Upper lobe of left lung (tissue), 6 donors: ENCODE data around the gene AMIGO3. TPM values are rescaled to one million over a fixed set of nuclear protein-coding genes. Genes with fewer than 3 reads are reported as not detected.
A peak's percentile ranks its signal among the peaks of the same experiment; 100 is the strongest.

Source experiments
- ATAC-seq, 2 donors: fragments of 200-7000 bp; cut with Tn5 transposase; one replicate each; pipeline ENCODE4 v1.9.1; 2022; ENCODE audit warnings: mild to moderate bottlenecking in 2 of 2, moderate library complexity in 2 of 2; ENCODE audit not compliant: low FRiP score in 2 of 2
- DNase-seq, 2 donors: peaks; one replicate each; pipeline ENCODE4 v3.0.0-alpha.2; 2019 to 2020
- H3K27ac ChIP-seq, 4 donors: fragments of 200-600 bp; sonication (generic); one replicate each; pipeline ENCODE4 v1.5.1; 2016 to 2019
- H3K27me3 ChIP-seq, 4 donors: fragments of 200-600 bp; sonication (generic); one replicate each; pipeline ENCODE4 v1.5.1; 2017 to 2019
- H3K36me3 ChIP-seq, 4 donors: fragments of 200-600 bp; sonication (generic); one replicate each; pipeline ENCODE4 v1.5.1; 2016 to 2019
- H3K4me1 ChIP-seq, 4 donors: fragments of 200-600 bp; sonication (generic); one replicate each; pipeline ENCODE4 v1.5.1; 2018 to 2019
- H3K4me3 ChIP-seq, 4 donors: fragments of 200-600 bp; sonication (generic); one replicate each; pipeline ENCODE4 v1.5.1; 2017 to 2019; ENCODE audit warnings: mild to moderate bottlenecking in 2 of 4, moderate library complexity in 1 of 4
- H3K9me3 ChIP-seq, 4 donors: fragments of 200-600 bp; sonication (generic); one replicate each; pipeline ENCODE4 v1.5.1; 2018 to 2019
- EP300 ChIP-seq, 4 donors: sonication (generic); formaldehyde crosslinking; IDR thresholded peaks; one replicate each; pipeline ENCODE4 v1.5.1; 2017; ENCODE audit warnings: antibody characterized with exemption in 4 of 4, control low read depth in 2 of 4
- POLR2A ChIP-seq, 4 donors: fragments of 450-650 bp; IDR thresholded peaks; one replicate each; pipeline ENCODE4 v1.5.1; 2016 to 2017; ENCODE audit warnings: antibody characterized with exemption in 4 of 4, mild to moderate bottlenecking in 2 of 4
- POLR2AphosphoS5 ChIP-seq, 2 donors: sonication (generic); formaldehyde crosslinking; IDR thresholded peaks; one replicate each; pipeline ENCODE4 v1.5.1; 2017; ENCODE audit warnings: antibody characterized with exemption in 2 of 2
- WGBS, 2 donors: methylation state at CpG; one replicate each; pipeline ENCODE4 v1.1.5; 2017 to 2018; 5-methylcytosine and 5-hydroxymethylcytosine counted together
- total RNA-seq, 6 donors: library from RNA; depleted of rRNA in 4 of 6; stranded (reverse); fragments of >200 nt in 4 of 6; gene quantifications; one replicate each; pipeline versions ENCODE4 v1.1.0 to v1.2.1, GENCODE V29; 2016 to 2021
- TF ChIP-seq, protein P1 (sequence below), 6 experiments: fragments of 450-650 bp in 4 of 6; fragments of 200-600 bp in 2 of 6; sonication (generic) in 2 of 6; IDR thresholded peaks; one replicate each; pipeline ENCODE4 v1.5.1; 2016 to 2019; ENCODE audit warnings: antibody characterized with exemption in 6 of 6
- donor health status: DM: no; HTN: no; CAD: no; lungs with moderate emphysema.
- donor health status: DM: no; HTN: yes; CAD: no; lungs with severe emphysema.

Gene AMIGO3
- total RNA-seq, 6 donors from 2014 or later, result 0.13 to 3.2 (median 1.9) TPM

GRCh38 chr3:49717211-49717958 lies 2.1 kb downstream of the AMIGO3 start:
- no peaks in the 10 kb centered on the region for H3K27me3 ChIP-seq
- TF ChIP-seq, protein P1, sequence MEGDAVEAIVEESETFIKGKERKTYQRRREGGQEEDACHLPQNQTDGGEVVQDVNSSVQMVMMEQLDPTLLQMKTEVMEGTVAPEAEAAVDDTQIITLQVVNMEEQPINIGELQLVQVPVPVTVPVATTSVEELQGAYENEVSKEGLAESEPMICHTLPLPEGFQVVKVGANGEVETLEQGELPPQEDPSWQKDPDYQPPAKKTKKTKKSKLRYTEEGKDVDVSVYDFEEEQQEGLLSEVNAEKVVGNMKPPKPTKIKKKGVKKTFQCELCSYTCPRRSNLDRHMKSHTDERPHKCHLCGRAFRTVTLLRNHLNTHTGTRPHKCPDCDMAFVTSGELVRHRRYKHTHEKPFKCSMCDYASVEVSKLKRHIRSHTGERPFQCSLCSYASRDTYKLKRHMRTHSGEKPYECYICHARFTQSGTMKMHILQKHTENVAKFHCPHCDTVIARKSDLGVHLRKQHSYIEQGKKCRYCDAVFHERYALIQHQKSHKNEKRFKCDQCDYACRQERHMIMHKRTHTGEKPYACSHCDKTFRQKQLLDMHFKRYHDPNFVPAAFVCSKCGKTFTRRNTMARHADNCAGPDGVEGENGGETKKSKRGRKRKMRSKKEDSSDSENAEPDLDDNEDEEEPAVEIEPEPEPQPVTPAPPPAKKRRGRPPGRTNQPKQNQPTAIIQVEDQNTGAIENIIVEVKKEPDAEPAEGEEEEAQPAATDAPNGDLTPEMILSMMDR (IDR thresholded peaks at IDR 0.05), result no peak
- TF ChIP-seq POLR2AphosphoS5 (IDR thresholded peaks at IDR 0.05) (no peak), POLR2A (IDR thresholded peaks at IDR 0.05) (no peak), EP300 (IDR thresholded peaks at IDR 0.05) (no peak)
- H3K36me3 ChIP-seq, result peaks cover 4 to 42% (median 18%) of the 10 kb centered on the region in 4 donors
- H3K9me3 ChIP-seq, result no peaks in the 10 kb centered on the region
- WGBS, 2 donors, result 85 to 90% methylated on average over 5 to 14 of the region's 14 CpGs
- peaks cover 13 to 36% (median 17%) of the 10 kb centered on the region in 4 donors for H3K4me1 ChIP-seq
- no peak for DNase-seq
- ATAC-seq, result no peak
- H3K4me3 ChIP-seq, result no peak overlapping the region
- H3K27ac ChIP-seq, result no peak overlapping the region

- Histone ChIP-seq H3K36me3 (peaks cover 4 to 37% (median 16%) of the 10 kb centered on the region in 4 donors), H3K9me3 (no peaks in the 10 kb centered on the region), H3K4me3 (no peak overlapping the region), H3K27ac (no peak overlapping the region), H3K4me1 (peaks cover 11 to 29% (median 16%) of the 10 kb centered on the region in 4 donors), H3K27me3 (no peaks in the 10 kb centered on the region)
- peak in 1 of 2 donors; percentile 78 for DNase-seq
- 75 to 93% methylated on average over 1 to 16 of the region's 16 CpGs for WGBS, 2 donors
- TF ChIP-seq EP300 (IDR thresholded peaks at IDR 0.05) (no peak), POLR2AphosphoS5 (IDR thresholded peaks at IDR 0.05) (no peak), POLR2A (IDR thresholded peaks at IDR 0.05) (no peak)
- TF ChIP-seq, protein P1 (IDR thresholded peaks at IDR 0.05), result no peak
- no peak for ATAC-seq
Observed at GRCh38 chr3:49716691-49717210, 2.7 kb downstream of the AMIGO3 start.

DNA sequence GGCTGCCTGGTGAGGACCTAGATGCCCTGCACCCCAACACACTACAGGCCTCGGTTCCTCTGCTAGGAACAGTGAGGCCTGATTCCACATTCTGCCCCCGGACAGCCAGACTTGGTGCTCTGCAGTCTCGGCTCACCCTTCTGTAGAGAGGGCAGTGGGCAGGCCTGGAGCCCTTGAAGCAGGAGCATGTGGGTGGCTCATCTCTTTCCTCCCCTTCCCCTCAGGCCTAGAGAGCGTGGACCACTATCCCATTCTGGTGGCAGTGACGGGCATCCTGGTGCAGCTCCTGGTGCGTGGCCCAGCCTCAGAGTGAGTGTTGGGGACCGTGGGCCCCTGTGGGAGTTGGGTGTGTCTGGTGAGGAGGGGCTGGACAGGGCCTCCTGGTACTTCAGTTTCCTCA lies 3.3 kb downstream of the AMIGO3 start:
- H3K4me1 ChIP-seq, result peaks cover 11 to 29% (median 16%) of the 10 kb centered on the region in 4 donors
- no peak overlapping the region for H3K27ac ChIP-seq
- H3K36me3 ChIP-seq, result peaks cover 4 to 34% (median 12%) of the 10 kb centered on the region in 4 donors
- TF ChIP-seq POLR2A (IDR thresholded peaks at IDR 0.05), result no peak
- no peak for TF ChIP-seq POLR2AphosphoS5 (IDR thresholded peaks at IDR 0.05)
- no peak for TF ChIP-seq EP300 (IDR thresholded peaks at IDR 0.05)
- TF ChIP-seq, protein P1 (IDR thresholded peaks at IDR 0.05), result no peak
- WGBS, 2 donors, result 90 to 91% methylated on average over 2 to 7 of the region's 7 CpGs
- ATAC-seq (no peak), DNase-seq (peak in 1 of 2 donors; percentile 29)
- no peaks in the 10 kb centered on the region for H3K9me3 ChIP-seq
- H3K27me3 ChIP-seq, result no peaks in the 10 kb centered on the region
- no peak overlapping the region for H3K4me3 ChIP-seq

- Histone ChIP-seq H3K4me1 (peaks cover 11 to 25% (median 16%) of the 10 kb centered on the region in 4 donors), H3K36me3 (peaks cover 4 to 30% (median 10%) of the 10 kb centered on the region in 4 donors), H3K9me3 (no peaks in the 10 kb centered on the region), H3K4me3 (no peak overlapping the region), H3K27ac (no peak overlapping the region), H3K27me3 (no peaks in the 10 kb centered on the region)
- no peak for TF ChIP-seq POLR2A (IDR thresholded peaks at IDR 0.05)
- TF ChIP-seq, protein P1 (IDR thresholded peaks at IDR 0.05), result no peak
- no peak for TF ChIP-seq POLR2AphosphoS5 (IDR thresholded peaks at IDR 0.05)
- no peak for TF ChIP-seq EP300 (IDR thresholded peaks at IDR 0.05)
- peak in 1 of 2 donors; percentile 46 for DNase-seq
- 92 to 100% methylated on average over 1 to 13 of the region's 13 CpGs for WGBS, 2 donors
- ATAC-seq, result no peak
Observed at GRCh38 chr3:49715611-49716121, 3.8 kb downstream of the AMIGO3 start.
